Activated CD8-positive, alpha-beta T cell treated with anti-CD3 and anti-CD28 coated beads, Interleukin-2, amount 10 ng/mL, durations not matched to agents 7 days and 5 days (primary cell): ENCODE results near the gene DNAJC3. TPM values are rescaled to one million over a fixed set of nuclear protein-coding genes. Genes with fewer than 3 reads are reported as not detected.
"Not testable (repeated sequence)": the region's sequence is repeated elsewhere in the genome, so short reads cannot be mapped to it uniquely, and the experiment has no call there.

ENCODE experiments used
- ATAC-seq: fragments of 150-1000 bp; cut with Tn5 transposase; one replicate; pipeline ENCODE4 v1.10.0; 2021; ENCODE audit warnings: moderate library complexity
- CTCF ChIA-PET: fragments of 350-600 bp; sonication (Branson Sonifier 250); formaldehyde crosslinking; loops from one replicate; lab custom pipeline; 2021; ENCODE audit warnings: antibody characterized with exemption; lab: Charles Lee
- POLR2A ChIA-PET: fragments of 350-600 bp; sonication (Branson Sonifier 250); formaldehyde crosslinking; loops from one replicate; lab custom pipeline; 2021; ENCODE audit warnings: antibody characterized with exemption; lab: Charles Lee
- DNase-seq: peaks from one replicate; pipeline ENCODE4 v3.0.0-alpha.2; 2020
- H3K27ac Mint-ChIP-seq: one replicate; pipeline ENCODE4 v1.8.0; 2021; ENCODE audit warnings: mild to moderate bottlenecking, mixed read lengths
- H3K27me3 Mint-ChIP-seq: one replicate; pipeline ENCODE4 v1.8.0; 2021; ENCODE audit warnings: low read depth, mixed read lengths
- H3K36me3 Mint-ChIP-seq: one replicate; pipeline ENCODE4 v1.8.0; 2021; ENCODE audit warnings: low read depth, mixed read lengths
- H3K4me1 Mint-ChIP-seq: one replicate; pipeline ENCODE4 v1.8.0; 2021; ENCODE audit warnings: low read depth, mixed read lengths
- H3K4me3 Mint-ChIP-seq: one replicate; pipeline ENCODE4 v1.8.0; 2021; ENCODE audit warnings: mild to moderate bottlenecking, mixed read lengths
- H3K9me3 Mint-ChIP-seq: one replicate; pipeline ENCODE4 v1.8.0; 2022; ENCODE audit warnings: mixed read lengths; ENCODE audit not compliant: insufficient read depth
- total RNA-seq, 2 experiments: library from RNA; stranded (reverse); gene quantifications; one replicate each; pipeline ENCODE4 v1.2.3, GENCODE V29; 2021

DNAJC3 gene
- total RNA-seq, 2 experiments from 2014 or later = 17.4 to 17.8 TPM

DNA sequence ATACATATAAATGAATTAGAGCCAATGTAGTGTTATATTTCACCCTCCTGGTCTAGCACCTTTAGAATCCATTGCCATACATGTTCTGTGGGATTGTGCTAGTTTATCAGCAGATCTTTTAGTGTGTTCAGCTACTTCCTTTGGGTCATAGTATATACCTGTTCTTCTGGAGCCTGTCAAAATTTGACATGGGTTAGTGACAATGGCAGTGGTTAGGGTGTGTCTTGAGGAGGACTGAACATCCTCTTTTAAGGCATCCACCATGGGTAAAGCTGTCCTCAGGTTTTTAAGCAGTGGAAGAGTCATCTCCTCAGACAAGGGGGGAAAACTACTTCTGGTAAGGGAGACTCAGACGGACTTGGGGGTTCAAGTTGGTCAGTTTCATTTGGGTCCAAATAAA lies 29.4 kb downstream of the DNAJC3 start:
- ChIA-PET POLR2A (interaction anchor here (1.6 kb wide), 1 partner anchor 30 kb away, joined by 5 read pairs; the partner anchor contains the start of gene DNAJC3), CTCF (no interaction called here)
- Mint-ChIP-seq H3K9me3 (no peaks in the 10 kb centered on the region), H3K27ac (peak overlapping the region; percentile 74), H3K36me3 (peaks cover 14% of the 10 kb centered on the region), H3K4me3 (no peak overlapping the region), H3K27me3 (no peaks in the 10 kb centered on the region), H3K4me1 (peaks cover 26% of the 10 kb centered on the region)
- DNase-seq (no peak), ATAC-seq (no peak)

DNA sequence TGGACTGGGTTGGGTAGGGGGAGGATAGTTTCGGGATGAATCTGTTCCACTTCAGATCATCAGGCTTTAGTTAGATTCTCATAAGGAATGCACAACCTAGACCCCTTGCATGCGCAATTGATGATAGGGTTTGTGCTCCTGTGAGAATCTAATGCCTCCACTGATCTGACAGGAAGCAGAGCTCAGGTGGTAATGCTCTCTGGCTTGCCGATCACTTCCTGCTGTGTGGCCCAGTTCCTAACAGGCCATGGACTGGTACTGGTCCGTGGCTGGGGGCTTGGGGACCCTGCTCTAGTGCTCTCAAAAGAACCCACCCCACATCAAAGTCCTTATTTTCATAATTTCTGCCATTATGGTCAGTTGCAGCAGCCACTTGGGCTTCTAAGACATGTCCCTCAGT lies 30.1 kb downstream of the DNAJC3 start:
- Mint-ChIP-seq H3K27ac (peak overlapping the region; percentile 76), H3K4me3 (no peak overlapping the region), H3K9me3 (no peaks in the 10 kb centered on the region), H3K4me1 (peaks cover 26% of the 10 kb centered on the region), H3K27me3 (no peaks in the 10 kb centered on the region), H3K36me3 (peaks cover 21% of the 10 kb centered on the region)
- ATAC-seq = peak; percentile 67
- peak; percentile 24 for DNase-seq
- ChIA-PET CTCF (no interaction called here), POLR2A (interaction anchor here (1.6 kb wide), 1 partner anchor 30 kb away, joined by 5 read pairs; the partner anchor contains the start of gene DNAJC3)

DNA sequence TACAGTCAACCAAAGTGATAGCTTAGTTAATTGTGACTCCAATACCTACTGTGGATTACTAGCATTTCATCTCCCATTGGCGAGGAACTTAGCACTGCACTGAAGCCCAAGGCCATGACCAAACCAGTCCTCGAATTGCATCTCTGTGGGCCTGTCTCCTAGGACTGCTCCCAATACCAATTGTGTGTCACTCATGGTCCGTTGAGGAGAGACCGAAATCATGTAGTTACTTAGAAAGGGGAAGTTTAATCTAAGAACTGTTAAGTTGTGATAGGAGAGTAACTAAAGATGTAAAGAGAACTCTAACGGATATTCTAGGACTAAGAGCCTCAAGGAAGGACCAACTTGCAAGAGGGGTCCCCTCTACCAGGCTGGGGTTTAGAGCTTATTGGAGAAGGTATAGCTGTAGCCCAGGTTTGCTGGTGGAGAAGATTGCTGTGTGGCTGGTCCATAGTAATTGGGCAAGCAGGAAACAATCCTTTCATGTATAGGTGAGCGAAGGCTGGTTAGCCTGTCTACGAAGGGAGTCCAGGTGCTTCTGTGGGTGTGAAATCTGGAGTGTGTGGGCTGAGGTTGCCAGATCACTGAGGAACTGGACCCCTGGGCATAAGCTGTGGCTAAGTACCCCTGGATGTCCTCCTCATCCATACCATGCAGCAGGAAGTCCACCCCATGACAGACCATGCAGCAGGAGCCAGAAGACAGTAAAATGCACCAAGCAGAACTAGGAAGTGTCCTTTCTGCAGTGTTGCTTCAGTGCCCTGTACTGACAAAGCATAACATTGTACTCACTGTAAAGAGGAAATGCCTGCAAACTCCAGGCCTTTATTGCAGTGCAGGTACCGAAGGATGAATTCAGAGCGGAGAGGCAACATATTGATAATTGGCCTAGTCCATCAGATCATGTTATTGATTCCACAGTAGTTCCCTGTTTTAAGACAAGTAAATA lies 30.8 kb downstream of the DNAJC3 start:
- Mint-ChIP-seq H3K27me3 (no peaks in the 10 kb centered on the region), H3K27ac (peak overlapping the region; percentile 76), H3K36me3 (peaks cover 26% of the 10 kb centered on the region), H3K4me3 (no peak overlapping the region), H3K9me3 (no peaks in the 10 kb centered on the region), H3K4me1 (peaks cover 26% of the 10 kb centered on the region)
- ChIA-PET CTCF (no interaction called here), POLR2A (interaction anchor here (1.6 kb wide), 1 partner anchor 31 kb away, joined by 5 read pairs; the partner anchor contains the start of gene DNAJC3)
- DNase-seq = no peak
- no peak for ATAC-seq

DNA sequence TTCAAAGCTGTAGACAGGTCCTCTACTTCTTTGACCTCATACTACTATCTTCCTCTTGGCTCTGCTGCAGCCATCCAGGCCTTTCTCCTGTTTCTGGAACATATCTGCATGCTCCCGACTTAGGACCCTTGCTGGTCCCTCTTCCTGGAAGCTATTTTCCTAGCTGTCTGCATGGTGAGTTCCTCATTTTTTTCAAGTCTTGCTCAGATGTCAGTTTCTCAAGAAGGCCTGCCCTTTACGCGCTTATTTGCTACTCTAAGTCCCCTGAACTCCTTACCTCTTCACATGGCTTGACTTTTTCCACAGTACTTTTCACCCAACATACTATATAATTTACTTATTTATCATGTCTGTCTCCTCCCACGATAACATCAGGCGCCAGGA lies 31.4 kb downstream of the DNAJC3 start:
- ChIA-PET POLR2A (no interaction called here), CTCF (no interaction called here)
- no peak for ATAC-seq
- Mint-ChIP-seq H3K4me3 (no peak overlapping the region), H3K4me1 (peaks cover 20% of the 10 kb centered on the region), H3K36me3 (peaks cover 32% of the 10 kb centered on the region), H3K9me3 (no peaks in the 10 kb centered on the region), H3K27me3 (no peaks in the 10 kb centered on the region), H3K27ac (no peak overlapping the region)
- no peak for DNase-seq

DNA sequence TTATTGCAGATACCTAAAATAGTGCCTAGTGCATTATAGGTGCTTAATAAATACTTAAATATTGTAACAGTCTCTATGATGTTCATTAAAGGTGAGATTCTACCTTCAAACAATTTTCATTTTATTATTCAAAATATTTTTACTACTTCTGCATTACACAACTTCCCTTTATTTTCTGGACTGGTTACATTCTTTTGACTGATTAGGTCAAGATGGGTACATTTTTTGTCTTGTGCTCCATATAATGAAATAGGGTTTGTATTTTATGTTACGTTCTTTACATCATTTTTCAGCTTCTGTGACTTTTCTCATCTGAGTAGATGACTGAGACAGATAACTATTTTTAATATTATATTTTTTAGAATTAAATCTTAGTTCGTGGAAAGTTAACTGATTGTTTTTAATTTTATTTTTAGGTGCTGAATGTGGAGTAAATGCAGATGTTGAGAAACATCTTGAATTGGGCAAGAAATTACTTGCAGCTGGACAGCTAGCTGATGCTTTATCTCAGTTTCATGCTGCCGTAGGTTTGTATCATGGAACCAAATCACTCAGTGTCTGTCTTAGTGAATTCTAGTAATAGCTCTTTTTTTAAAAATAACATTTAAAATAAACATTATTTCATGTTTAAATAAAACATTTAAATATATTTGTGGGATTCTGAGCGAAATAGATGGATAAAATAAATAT lies 32.0 kb downstream of the DNAJC3 start:
- no peaks in the 10 kb centered on the region for H3K27me3 Mint-ChIP-seq
- no peak overlapping the region for H3K27ac Mint-ChIP-seq
- DNase-seq (no peak), ATAC-seq (no peak)
- CTCF ChIA-PET = interaction anchor here (1.6 kb wide), 1 partner anchor 12 kb away, joined by 5 read pairs; no protein-coding TSS in a partner anchor
- POLR2A ChIA-PET = no interaction called here
- H3K4me1 Mint-ChIP-seq = peaks cover 18% of the 10 kb centered on the region
- H3K36me3 Mint-ChIP-seq = peaks cover 36% of the 10 kb centered on the region
- H3K4me3 Mint-ChIP-seq = no peak overlapping the region
- no peaks in the 10 kb centered on the region for H3K9me3 Mint-ChIP-seq

DNA sequence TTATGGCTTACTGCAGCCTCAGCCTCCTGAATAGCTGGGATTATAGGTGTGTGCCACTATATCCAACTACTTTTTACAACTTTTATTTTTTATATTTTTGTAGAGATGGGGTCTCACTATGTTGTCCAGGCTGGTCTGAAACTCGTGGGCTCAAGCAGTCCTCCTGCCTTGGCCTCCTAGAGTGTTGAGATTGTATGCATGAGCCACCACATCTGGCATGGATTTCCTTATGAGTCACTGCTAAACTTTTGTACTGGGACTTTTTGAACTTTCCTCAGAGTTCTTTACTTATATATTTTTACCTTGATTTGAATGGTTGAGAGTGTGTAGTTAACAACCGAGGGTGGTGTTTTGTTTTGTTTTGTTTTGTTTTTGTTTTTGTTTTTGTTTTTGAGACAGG lies 33.4 kb downstream of the DNAJC3 start:
- peaks cover 42% of the 10 kb centered on the region for H3K36me3 Mint-ChIP-seq
- no peak overlapping the region for H3K4me3 Mint-ChIP-seq
- peaks cover 2% of the 10 kb centered on the region for H3K9me3 Mint-ChIP-seq
- CTCF ChIA-PET = interaction anchor here (1.6 kb wide), 1 partner anchor 13 kb away, joined by 5 read pairs; no protein-coding TSS in a partner anchor
- no peak for DNase-seq
- H3K27me3 Mint-ChIP-seq = no peaks in the 10 kb centered on the region
- H3K27ac Mint-ChIP-seq = no peak overlapping the region
- ATAC-seq = no peak
- H3K4me1 Mint-ChIP-seq = peaks cover 16% of the 10 kb centered on the region
- POLR2A ChIA-PET = no interaction called here

DNA sequence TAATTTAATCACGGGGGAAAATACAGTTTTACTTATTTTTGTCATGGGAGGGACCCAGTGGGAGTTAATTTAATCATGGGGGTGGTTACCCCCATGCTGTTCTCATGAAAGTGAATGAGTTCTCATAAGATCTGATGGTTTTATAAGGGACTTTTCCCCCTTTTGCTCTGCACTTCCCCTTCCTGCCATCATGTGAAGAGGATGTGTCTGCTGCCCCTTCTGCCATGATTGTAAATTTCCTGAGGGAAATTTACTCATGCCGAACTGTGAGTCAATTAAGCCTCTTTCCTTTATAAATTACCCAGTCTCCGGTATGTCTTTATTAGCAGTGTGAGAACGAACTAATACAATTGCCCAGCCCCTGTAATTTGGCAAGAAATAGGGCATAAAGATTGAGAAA lies 35.9 kb downstream of the DNAJC3 start:
- H3K27ac Mint-ChIP-seq, H3K4me1 Mint-ChIP-seq, ATAC-seq, H3K4me3 Mint-ChIP-seq, DNase-seq, H3K9me3 Mint-ChIP-seq, CTCF ChIA-PET, POLR2A ChIA-PET, H3K27me3 Mint-ChIP-seq: not testable (repeated sequence)
- peaks cover 56% of the 10 kb centered on the region for H3K36me3 Mint-ChIP-seq

DNA sequence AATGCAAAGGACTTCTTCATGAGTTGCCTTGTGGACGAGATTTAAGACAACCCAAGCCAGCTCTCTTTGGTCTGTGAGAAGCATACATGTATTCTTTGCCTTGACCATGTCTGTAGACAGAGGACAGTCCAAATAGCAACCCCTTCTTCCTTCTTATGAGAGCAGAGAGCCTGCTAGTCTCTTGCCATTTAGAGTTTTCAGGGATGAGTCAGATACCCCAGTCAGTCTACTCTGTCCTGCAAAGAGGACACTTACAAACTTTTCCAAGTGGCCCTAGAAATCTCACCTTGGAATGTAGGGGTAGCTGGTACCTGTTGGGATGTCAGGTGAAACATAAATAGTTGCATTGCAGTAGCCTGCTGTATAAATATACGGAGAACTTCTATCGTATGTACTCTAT lies 36.7 kb downstream of the DNAJC3 start:
- no peaks in the 10 kb centered on the region for H3K4me1 Mint-ChIP-seq
- H3K27me3 Mint-ChIP-seq = no peaks in the 10 kb centered on the region
- DNase-seq = no peak
- peaks cover 58% of the 10 kb centered on the region for H3K36me3 Mint-ChIP-seq
- H3K27ac Mint-ChIP-seq = no peak overlapping the region
- no peak overlapping the region for H3K4me3 Mint-ChIP-seq
- POLR2A ChIA-PET = no interaction called here
- H3K9me3 Mint-ChIP-seq = peaks cover 2% of the 10 kb centered on the region
- CTCF ChIA-PET = no interaction called here
- no peak for ATAC-seq

DNA sequence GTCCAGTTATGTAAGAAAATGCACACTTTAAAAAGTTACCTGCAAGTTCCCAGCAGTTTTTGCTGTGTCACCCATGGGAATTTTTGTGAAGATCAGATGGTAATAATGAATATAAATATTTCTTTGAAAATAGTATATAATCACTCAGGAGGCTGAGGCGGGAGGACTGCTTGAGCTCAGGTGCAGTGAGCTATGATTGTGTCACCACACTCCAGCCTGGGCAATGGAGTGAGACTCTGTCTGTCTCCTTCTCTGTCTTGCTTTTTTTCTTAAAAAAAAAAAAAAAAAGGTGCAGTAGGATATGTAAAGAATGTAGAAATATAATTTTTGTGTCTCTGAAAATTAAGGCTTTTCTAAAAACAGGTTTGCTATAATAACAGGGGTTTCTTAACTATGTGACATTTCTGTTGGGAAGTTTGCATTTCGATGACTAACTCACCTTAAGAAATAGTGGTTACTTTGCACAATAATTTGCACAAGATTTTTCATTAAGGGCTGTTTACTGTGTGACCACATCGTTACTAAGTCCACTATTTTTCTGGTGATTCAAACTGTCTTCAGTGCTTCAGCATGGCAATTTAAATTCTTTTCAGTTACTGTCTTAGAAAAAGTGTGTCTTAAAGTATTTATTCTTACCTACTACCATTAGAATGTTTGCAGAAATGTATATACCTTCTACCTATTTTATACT lies 37.3 kb downstream of the DNAJC3 start:
- CTCF ChIA-PET = no interaction called here
- Mint-ChIP-seq H3K27ac (no peak overlapping the region), H3K36me3 (peaks cover 58% of the 10 kb centered on the region)

DNA sequence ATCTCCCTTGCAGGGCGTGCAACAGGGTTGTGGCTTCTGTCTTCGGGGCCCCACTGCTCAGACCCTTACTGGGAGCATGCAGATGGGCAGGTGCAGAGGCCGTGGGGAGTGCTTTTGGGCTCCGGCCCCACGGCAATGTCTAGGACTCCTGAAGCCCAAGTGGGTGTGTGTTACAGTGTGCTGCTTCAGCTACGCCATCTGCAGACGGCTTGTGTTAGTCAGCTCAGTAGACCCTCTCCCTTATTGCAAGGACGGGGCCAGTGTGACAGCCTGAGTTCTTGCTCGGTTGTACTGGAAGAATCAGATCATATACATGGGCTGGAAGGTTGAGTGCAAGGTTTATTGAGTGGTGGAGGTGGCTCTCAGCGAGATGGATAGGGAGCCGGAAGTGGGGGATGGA lies 39.3 kb downstream of the DNAJC3 start:
- no peaks in the 10 kb centered on the region for H3K27me3 Mint-ChIP-seq
- ChIA-PET CTCF (no interaction called here), POLR2A (no interaction called here)
- H3K4me1 Mint-ChIP-seq = no peaks in the 10 kb centered on the region
- no peak overlapping the region for H3K27ac Mint-ChIP-seq
- ATAC-seq (no peak), DNase-seq (no peak)
- peaks cover 2% of the 10 kb centered on the region for H3K9me3 Mint-ChIP-seq
- H3K4me3 Mint-ChIP-seq = no peak overlapping the region
- peaks cover 53% of the 10 kb centered on the region for H3K36me3 Mint-ChIP-seq

More for the DNA sequence above, 37.3 kb downstream of the DNAJC3 start:
- H3K4me3 Mint-ChIP-seq = no peak overlapping the region
- POLR2A ChIA-PET = no interaction called here
- H3K4me1 Mint-ChIP-seq = no peaks in the 10 kb centered on the region
- no peaks in the 10 kb centered on the region for H3K27me3 Mint-ChIP-seq
- DNase-seq (no peak), ATAC-seq (no peak)
- H3K9me3 Mint-ChIP-seq = peaks cover 2% of the 10 kb centered on the region

DNA sequence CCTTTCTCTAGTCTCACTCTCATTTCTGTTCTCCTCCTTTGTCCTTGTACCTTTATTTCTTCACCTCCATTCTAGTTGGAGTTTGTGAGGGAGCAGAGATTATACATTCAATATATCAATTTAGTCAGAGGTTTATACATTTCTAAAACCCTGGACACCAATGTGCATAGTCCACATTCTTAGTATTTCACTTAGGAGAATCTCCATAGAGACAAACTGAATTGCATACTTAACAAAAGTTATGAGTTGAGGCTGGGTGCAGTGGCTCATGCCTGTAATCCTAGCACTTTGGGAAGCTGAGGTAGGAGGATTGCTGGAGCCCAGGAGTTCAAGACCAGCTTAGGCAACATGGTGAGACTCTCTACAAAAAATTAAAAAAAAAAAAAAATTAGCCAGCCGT lies 45.3 kb downstream of the DNAJC3 start:
- H3K27ac Mint-ChIP-seq = no peak overlapping the region
- no peak overlapping the region for H3K4me3 Mint-ChIP-seq
- no peaks in the 10 kb centered on the region for H3K27me3 Mint-ChIP-seq
- H3K36me3 Mint-ChIP-seq = peaks cover 29% of the 10 kb centered on the region
- CTCF ChIA-PET = no interaction called here
- POLR2A ChIA-PET = no interaction called here
- H3K9me3 Mint-ChIP-seq = no peaks in the 10 kb centered on the region
- ATAC-seq = no peak
- no peak for DNase-seq
- H3K4me1 Mint-ChIP-seq = peaks cover 7% of the 10 kb centered on the region
